ENCODE measurements around the gene NRXN3. TPM values are rescaled to one million over a fixed set of nuclear protein-coding genes. Genes with fewer than 3 reads are reported as not detected.

The NRXN3 gene
- total RNA-seq, 1 experiment from 2014 or later, result not detected

DNA sequence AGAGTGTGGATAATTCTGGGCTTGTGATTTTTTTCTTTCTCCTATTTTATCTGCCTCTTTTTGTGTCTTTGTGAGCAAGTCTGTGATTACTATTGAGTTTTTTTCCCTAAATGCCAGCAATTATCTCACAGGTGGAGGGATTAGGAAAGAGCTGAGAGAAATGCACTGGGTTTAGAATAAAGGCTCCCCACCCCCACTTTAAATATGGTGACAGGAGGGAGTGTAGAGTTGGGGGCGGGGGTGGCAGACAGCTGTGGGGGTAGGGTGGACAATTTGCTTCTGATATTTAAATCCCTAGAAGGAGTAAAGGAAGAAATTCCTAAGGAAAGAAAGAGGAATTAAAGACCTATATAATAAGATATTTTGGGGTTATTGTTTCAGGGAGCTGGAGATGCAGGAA is 145.9 kb downstream of the NRXN3 start:
- Mint-ChIP-seq H3K4me1 (ENCODE audit: low read depth, unreplicated experiment) (no peaks in the 10 kb centered on the region), H3K27me3 (ENCODE audit: unreplicated experiment) (peaks cover 82% of the 10 kb centered on the region), H3K4me3 (ENCODE audit: low read depth, unreplicated experiment) (no peak overlapping the region), H3K9me3 (ENCODE audit: low read depth, unreplicated experiment) (no peaks in the 10 kb centered on the region), H3K27ac (ENCODE audit: unreplicated experiment) (no peak overlapping the region), H3K36me3 (ENCODE audit: insufficient read depth, unreplicated experiment) (no peaks in the 10 kb centered on the region)
- DNase-seq, result no peak
- TF ChIP-seq, protein P1, sequence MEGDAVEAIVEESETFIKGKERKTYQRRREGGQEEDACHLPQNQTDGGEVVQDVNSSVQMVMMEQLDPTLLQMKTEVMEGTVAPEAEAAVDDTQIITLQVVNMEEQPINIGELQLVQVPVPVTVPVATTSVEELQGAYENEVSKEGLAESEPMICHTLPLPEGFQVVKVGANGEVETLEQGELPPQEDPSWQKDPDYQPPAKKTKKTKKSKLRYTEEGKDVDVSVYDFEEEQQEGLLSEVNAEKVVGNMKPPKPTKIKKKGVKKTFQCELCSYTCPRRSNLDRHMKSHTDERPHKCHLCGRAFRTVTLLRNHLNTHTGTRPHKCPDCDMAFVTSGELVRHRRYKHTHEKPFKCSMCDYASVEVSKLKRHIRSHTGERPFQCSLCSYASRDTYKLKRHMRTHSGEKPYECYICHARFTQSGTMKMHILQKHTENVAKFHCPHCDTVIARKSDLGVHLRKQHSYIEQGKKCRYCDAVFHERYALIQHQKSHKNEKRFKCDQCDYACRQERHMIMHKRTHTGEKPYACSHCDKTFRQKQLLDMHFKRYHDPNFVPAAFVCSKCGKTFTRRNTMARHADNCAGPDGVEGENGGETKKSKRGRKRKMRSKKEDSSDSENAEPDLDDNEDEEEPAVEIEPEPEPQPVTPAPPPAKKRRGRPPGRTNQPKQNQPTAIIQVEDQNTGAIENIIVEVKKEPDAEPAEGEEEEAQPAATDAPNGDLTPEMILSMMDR (IDR thresholded peaks at IDR 0.05; ENCODE audit: unreplicated experiment), result no peak
- CTCF ChIA-PET, result no interaction called here
- BruUV-seq (replicated peaks), result no TSS peak
- intact Hi-C loops (cut with micrococcal nuclease; ENCODE audit: unreplicated experiment), result no loop called here

GRCh38 chr14:78316786-78317185 is 146.6 kb downstream of the NRXN3 start:
- H3K4me3 Mint-ChIP-seq (ENCODE audit: low read depth, unreplicated experiment), result no peak overlapping the region
- intact Hi-C loops (cut with micrococcal nuclease; ENCODE audit: unreplicated experiment), result no loop called here
- TF ChIP-seq, protein P1 (IDR thresholded peaks at IDR 0.05; ENCODE audit: unreplicated experiment), result no peak
- H3K27ac Mint-ChIP-seq (ENCODE audit: unreplicated experiment), result no peak overlapping the region
- H3K4me1 Mint-ChIP-seq (ENCODE audit: low read depth, unreplicated experiment), result no peaks in the 10 kb centered on the region
- H3K27me3 Mint-ChIP-seq (ENCODE audit: unreplicated experiment), result peaks cover 83% of the 10 kb centered on the region
- no TSS peak for BruUV-seq (replicated peaks)
- DNase-seq, result no peak
- no peaks in the 10 kb centered on the region for H3K9me3 Mint-ChIP-seq (ENCODE audit: low read depth, unreplicated experiment)
- CTCF ChIA-PET, result no interaction called here
- H3K36me3 Mint-ChIP-seq (ENCODE audit: insufficient read depth, unreplicated experiment), result no peaks in the 10 kb centered on the region

DNA sequence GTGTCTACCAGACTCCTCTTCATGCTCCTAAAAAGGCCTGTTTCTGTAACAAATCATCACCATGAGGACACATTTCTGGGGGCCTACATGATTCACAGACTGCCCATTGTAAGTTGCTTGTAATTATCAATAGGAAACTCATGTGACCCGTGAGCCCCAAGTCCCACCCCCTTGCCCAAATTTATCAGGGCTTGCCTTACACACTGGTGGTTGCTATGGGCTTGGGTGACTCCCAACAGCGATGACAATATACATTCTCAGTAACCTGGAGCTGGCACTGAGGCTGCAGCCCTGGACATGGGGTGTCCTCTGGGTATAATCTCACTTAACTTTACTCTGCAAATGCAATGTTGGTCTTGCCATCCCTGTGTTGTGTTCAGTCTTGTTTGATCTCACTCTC is 149.2 kb downstream of the NRXN3 start:
- H3K27ac Mint-ChIP-seq (ENCODE audit: unreplicated experiment), result no peak overlapping the region

DNA sequence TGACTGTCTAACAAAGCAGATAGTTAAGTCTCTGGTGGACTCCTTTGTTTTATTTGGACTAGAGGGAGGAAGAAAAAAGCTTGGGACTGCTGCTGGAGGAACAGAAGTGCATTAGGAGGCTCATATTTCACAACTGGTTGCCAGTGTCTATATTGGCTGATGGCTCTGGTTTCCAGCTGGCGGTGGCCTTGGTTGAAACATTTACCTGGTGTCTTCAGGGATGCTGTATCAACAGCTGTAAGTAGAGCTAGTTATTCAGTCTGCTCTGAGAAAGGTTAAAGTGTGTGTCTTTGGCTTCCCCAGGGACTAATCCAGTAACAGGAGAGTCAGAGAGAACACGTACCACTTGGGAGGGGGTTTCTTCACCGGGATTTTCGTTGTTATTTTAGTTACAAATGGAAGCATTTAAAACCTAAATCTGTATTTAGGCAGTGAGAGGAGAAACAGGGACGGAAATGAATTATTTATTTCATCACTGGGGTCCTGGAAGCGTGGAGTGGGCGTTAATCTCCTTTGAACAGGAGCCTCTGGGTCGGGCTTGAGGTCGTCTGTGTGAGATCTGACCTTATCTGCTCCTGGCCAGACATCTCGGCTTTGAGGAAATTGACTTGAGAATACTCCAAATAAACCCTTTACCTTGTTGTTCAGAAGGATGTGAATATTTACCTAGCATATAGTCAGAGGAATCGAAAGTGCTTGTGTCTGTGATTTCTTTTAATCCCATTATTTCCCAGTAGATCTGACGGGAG is 149.9 kb downstream of the NRXN3 start:
- H3K9me3 Mint-ChIP-seq (ENCODE audit: low read depth, unreplicated experiment), result no peaks in the 10 kb centered on the region

More for the DNA sequence above, 149.2 kb downstream of the NRXN3 start:
- Mint-ChIP-seq H3K9me3 (ENCODE audit: low read depth, unreplicated experiment) (no peaks in the 10 kb centered on the region), H3K4me1 (ENCODE audit: low read depth, unreplicated experiment) (no peaks in the 10 kb centered on the region), H3K4me3 (ENCODE audit: low read depth, unreplicated experiment) (no peak overlapping the region), H3K27me3 (ENCODE audit: unreplicated experiment) (peaks cover 92% of the 10 kb centered on the region), H3K36me3 (ENCODE audit: insufficient read depth, unreplicated experiment) (no peaks in the 10 kb centered on the region)
- no peak for DNase-seq
- CTCF ChIA-PET, result no interaction called here
- TF ChIP-seq, protein P1 (IDR thresholded peaks at IDR 0.05; ENCODE audit: unreplicated experiment), result no peak
- no TSS peak for BruUV-seq (replicated peaks)
- intact Hi-C loops (cut with micrococcal nuclease; ENCODE audit: unreplicated experiment), result no loop called here

More for the DNA sequence above, 149.9 kb downstream of the NRXN3 start:
- TF ChIP-seq, protein P1 (IDR thresholded peaks at IDR 0.05; ENCODE audit: unreplicated experiment), result no peak
- Mint-ChIP-seq H3K4me1 (ENCODE audit: low read depth, unreplicated experiment) (no peaks in the 10 kb centered on the region), H3K36me3 (ENCODE audit: insufficient read depth, unreplicated experiment) (no peaks in the 10 kb centered on the region), H3K4me3 (ENCODE audit: low read depth, unreplicated experiment) (no peak overlapping the region), H3K27ac (ENCODE audit: unreplicated experiment) (no peak overlapping the region), H3K27me3 (ENCODE audit: unreplicated experiment) (peaks cover 99% of the 10 kb centered on the region)
- BruUV-seq (replicated peaks), result no TSS peak
- intact Hi-C loops (cut with micrococcal nuclease; ENCODE audit: unreplicated experiment), result no loop called here
- DNase-seq, result no peak
- CTCF ChIA-PET, result no interaction called here
